ENCODE results near the gene PPP3CB.

PPP3CB gene

GRCh38 chr10:73414230-73414945 lies 81.4 kb downstream of the PPP3CB start:
- Histone ChIP-seq H3K27me3 (replicated peaks) (no peaks in the 10 kb centered on the region), H3K36me3 (replicated peaks) (no peaks in the 10 kb centered on the region), H3K27ac (peak overlapping the region; percentile 93), H3K4me3 (ENCODE audit: low read depth, low read length) (peak overlapping the region; percentile 95)
- in situ Hi-C loops (cut with HindIII; ENCODE audit: low pct_ligation_motif_present, low sequenced_read_pairs) = no loop called here
- no peak for DNase-seq
- TF ChIP-seq CTCF (IDR thresholded peaks at IDR 0.05; ENCODE audit: low read depth, low read length, missing control alignments) = no peak

GRCh38 chr10:73413528-73414229 lies 82.1 kb downstream of the PPP3CB start, which contains the start of gene ANXA7:
Gene ANXA7 (minus strand): TSS chr10:73414058. CDS start chr10:73400856, 13,202 bp downstream.
- Histone ChIP-seq H3K36me3 (replicated peaks) (no peaks in the 10 kb centered on the region), H3K4me3 (ENCODE audit: low read depth, low read length) (peak within 1 kb of the TSS; percentile 95), H3K27ac (peak within 1 kb of the TSS; percentile 93), H3K27me3 (replicated peaks) (no peaks in the 10 kb centered on the region)
- peak; percentile 79 for DNase-seq
- TF ChIP-seq CTCF (IDR thresholded peaks at IDR 0.05; ENCODE audit: low read depth, low read length, missing control alignments) = no peak
- in situ Hi-C loops (cut with HindIII; ENCODE audit: low pct_ligation_motif_present, low sequenced_read_pairs) = no loop called here

GRCh38 chr10:73413108-73413527 lies 82.7 kb downstream of the PPP3CB start:
- no peaks in the 10 kb centered on the region for H3K27me3 ChIP-seq (replicated peaks)
- H3K27ac ChIP-seq = peak overlapping the region; percentile 93
- no peaks in the 10 kb centered on the region for H3K36me3 ChIP-seq (replicated peaks)
- in situ Hi-C loops (cut with HindIII; ENCODE audit: low pct_ligation_motif_present, low sequenced_read_pairs) = no loop called here
- peak overlapping the region; percentile 95 for H3K4me3 ChIP-seq (ENCODE audit: low read depth, low read length)
- peak; percentile 32 for DNase-seq
- no peak for TF ChIP-seq CTCF (IDR thresholded peaks at IDR 0.05; ENCODE audit: low read depth, low read length, missing control alignments)

- no peak overlapping the region for H3K4me3 ChIP-seq (ENCODE audit: low read depth, low read length)
- H3K36me3 ChIP-seq (replicated peaks) = no peaks in the 10 kb centered on the region
- no peak for DNase-seq
- no peaks in the 10 kb centered on the region for H3K27me3 ChIP-seq (replicated peaks)
- in situ Hi-C loops (cut with HindIII; ENCODE audit: low pct_ligation_motif_present, low sequenced_read_pairs) = no loop called here
- H3K27ac ChIP-seq = no peak overlapping the region
- no peak for TF ChIP-seq CTCF (IDR thresholded peaks at IDR 0.05; ENCODE audit: low read depth, low read length, missing control alignments)
Measured at GRCh38 chr10:73410897-73411296, 84.9 kb downstream of the PPP3CB start.

GRCh38 chr10:73408978-73409521 lies 86.8 kb downstream of the PPP3CB start:
- DNase-seq = no peak

More at GRCh38 chr10:73408978-73409521, 86.8 kb downstream of the PPP3CB start:
- in situ Hi-C loops (cut with HindIII; ENCODE audit: low pct_ligation_motif_present, low sequenced_read_pairs) = no loop called here
- no peak overlapping the region for H3K27ac ChIP-seq
- H3K4me3 ChIP-seq (ENCODE audit: low read depth, low read length) = no peak overlapping the region
- no peaks in the 10 kb centered on the region for H3K36me3 ChIP-seq (replicated peaks)
- TF ChIP-seq CTCF (IDR thresholded peaks at IDR 0.05; ENCODE audit: low read depth, low read length, missing control alignments) = no peak
- no peaks in the 10 kb centered on the region for H3K27me3 ChIP-seq (replicated peaks)

Measured in brain microvascular endothelial cell (primary cell).